Mucosa of rectum (tissue), 2 donors: ENCODE measurements around the gene PRIMPOL.

Experiments used
- H3K27ac ChIP-seq, 2 donors: one replicate each; pipeline ENCODE4 v1.7.0; 2013; ENCODE audit warnings: inconsistent platforms in 2 of 2, low read depth in 2 of 2, low read length in 2 of 2
- H3K27me3 ChIP-seq, 2 donors: one replicate each; pipeline ENCODE4 v1.7.0; 2013; ENCODE audit warnings: low read length in 2 of 2; ENCODE audit not compliant: control insufficient read depth in 2 of 2, insufficient read depth in 2 of 2
- H3K36me3 ChIP-seq, 2 donors: one replicate each; pipeline ENCODE4 v1.7.0; 2013; ENCODE audit warnings: low read length in 2 of 2; ENCODE audit not compliant: control insufficient read depth in 2 of 2, insufficient read depth in 2 of 2
- H3K4me1 ChIP-seq, 2 donors: one replicate each; pipeline ENCODE4 v1.7.0; 2013; ENCODE audit warnings: low read length in 2 of 2, mild to moderate bottlenecking in 1 of 2; ENCODE audit not compliant: control insufficient read depth in 2 of 2, insufficient read depth in 2 of 2
- H3K4me3 ChIP-seq, 2 donors: one replicate each; pipeline ENCODE4 v1.7.0; 2013; ENCODE audit warnings: low read length in 2 of 2
- H3K9ac ChIP-seq, 2 donors: one replicate each; pipeline ENCODE4 v1.7.0; 2013; ENCODE audit warnings: low read length in 2 of 2, low read depth in 1 of 2, mild to moderate bottlenecking in 1 of 2
- H3K9me3 ChIP-seq, 2 donors: one replicate each; pipeline ENCODE4 v1.7.0; 2013; ENCODE audit warnings: low read length in 2 of 2; ENCODE audit not compliant: control insufficient read depth in 2 of 2
- donor health status: healthy.
- donor health status: Normal muscosa, but diverticular disease.

PRIMPOL gene

DNA sequence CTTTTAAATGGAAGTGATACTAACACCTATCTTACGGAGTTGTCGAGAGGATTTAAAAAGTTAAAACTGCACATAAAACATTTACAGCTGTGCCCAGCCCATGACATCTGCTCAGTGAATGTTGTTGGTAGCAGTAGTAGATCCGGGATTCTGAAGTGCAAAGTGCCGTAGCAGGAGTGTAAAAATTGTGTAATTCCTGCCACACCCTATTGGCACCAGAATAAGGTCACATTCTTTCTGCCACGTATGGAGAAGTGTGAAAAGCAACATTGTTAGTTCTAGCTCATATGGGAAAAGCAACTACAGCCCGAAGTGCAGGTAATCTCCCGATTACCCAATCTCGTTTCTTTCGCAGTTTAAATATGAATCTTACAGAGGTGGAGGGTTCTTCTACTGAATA is 31.2 kb downstream of the PRIMPOL start:
- Histone ChIP-seq H3K9ac (peak overlapping the region; percentile 61 to 63), H3K27ac (peak overlapping the region; percentile 67 to 86), H3K27me3 (no peaks in the 10 kb centered on the region), H3K4me3 (peak overlapping the region; percentile 37 to 56), H3K9me3 (no peaks in the 10 kb centered on the region), H3K4me1 (peaks cover 0 to 10% of the 10 kb centered on the region in 2 donors), H3K36me3 (peaks cover 0 to 4% of the 10 kb centered on the region in 2 donors)

DNA sequence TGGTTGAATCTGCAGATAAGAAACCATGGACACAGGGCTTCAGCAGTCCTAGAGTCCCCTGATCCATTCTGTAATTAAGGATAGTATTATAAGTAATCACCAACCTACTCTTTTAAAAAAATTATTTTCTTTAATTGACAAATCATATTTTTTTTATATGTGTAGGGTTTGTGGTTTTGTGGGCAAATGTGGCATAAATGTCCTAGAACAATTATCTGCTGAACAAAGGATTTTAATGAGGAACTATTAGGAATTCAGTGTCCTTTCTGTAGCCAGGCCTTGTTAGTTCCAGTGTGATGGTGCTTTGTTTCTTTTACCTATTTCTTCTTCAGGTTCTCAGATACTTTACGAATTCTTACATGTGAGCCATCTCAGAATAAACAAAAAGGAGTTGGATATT is 32.4 kb downstream of the PRIMPOL start:
- Histone ChIP-seq H3K4me1 (peaks cover 0 to 10% of the 10 kb centered on the region in 2 donors), H3K4me3 (no peak overlapping the region), H3K27ac (no peak overlapping the region), H3K36me3 (peaks cover 0 to 4% of the 10 kb centered on the region in 2 donors), H3K9me3 (no peaks in the 10 kb centered on the region), H3K27me3 (no peaks in the 10 kb centered on the region), H3K9ac (no peak overlapping the region)

DNA sequence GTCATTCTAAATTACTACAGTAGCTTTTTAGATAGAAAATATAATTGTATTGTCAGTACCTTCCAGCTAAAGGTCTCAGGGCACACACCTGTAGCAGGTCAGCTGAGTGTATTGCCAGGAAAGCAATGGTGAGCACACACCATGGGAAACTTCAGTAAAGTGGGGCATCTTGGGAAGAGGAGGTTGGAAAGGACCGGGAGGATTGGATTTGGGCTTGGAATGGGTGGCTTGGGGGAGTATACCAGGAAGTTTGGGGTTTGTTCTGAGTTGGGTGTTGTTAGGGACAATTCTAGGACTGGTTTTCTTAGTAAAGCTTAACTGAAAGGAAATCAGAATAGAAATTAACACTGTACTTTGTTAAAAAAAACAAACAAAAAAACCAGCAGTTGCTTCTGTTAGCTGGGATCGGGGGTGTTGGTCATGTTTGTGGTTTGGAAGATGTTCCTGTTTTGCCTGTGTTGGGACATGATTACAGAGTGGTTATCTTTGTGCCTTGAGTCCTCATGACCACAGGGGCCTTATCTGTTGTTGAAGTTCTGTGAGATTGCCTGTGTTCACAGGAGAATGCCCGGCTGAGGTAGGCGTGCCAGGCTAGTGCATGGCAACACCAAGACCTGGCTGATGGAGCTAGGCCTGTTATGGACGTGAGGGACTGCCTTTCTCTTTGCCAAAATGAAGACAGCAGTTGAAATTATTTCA is 35.1 kb downstream of the PRIMPOL start:
- Histone ChIP-seq H3K27ac (peak overlapping the region in 1 of 2 donors; percentile 23), H3K36me3 (peaks cover 0 to 2% of the 10 kb centered on the region in 2 donors), H3K9ac (no peak overlapping the region), H3K27me3 (no peaks in the 10 kb centered on the region), H3K9me3 (no peaks in the 10 kb centered on the region), H3K4me1 (peaks cover 0 to 8% of the 10 kb centered on the region in 2 donors), H3K4me3 (no peak overlapping the region)

DNA sequence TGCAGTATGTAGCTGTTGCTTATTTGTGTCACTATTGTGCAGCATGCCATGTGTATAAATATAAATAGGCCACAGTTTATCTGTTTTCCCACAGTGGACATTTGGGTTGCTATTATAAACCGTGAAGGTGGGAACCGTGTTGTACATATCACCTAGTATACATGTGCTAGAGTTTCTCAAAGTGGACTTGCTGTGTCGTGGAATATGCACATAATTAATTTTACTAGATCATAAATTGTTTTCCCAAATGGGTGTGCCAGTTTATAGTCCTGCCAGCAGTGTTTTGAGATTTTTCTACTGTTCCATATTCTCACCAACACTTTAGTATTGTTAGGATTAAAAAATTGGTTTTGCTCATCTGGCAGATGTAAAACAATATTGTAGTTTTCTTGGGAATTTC is 38.5 kb downstream of the PRIMPOL start:
- Histone ChIP-seq H3K4me1 (no peaks in the 10 kb centered on the region), H3K36me3 (no peaks in the 10 kb centered on the region), H3K9me3 (no peaks in the 10 kb centered on the region), H3K27ac (no peak overlapping the region), H3K27me3 (no peaks in the 10 kb centered on the region), H3K9ac (no peak overlapping the region), H3K4me3 (no peak overlapping the region)

DNA sequence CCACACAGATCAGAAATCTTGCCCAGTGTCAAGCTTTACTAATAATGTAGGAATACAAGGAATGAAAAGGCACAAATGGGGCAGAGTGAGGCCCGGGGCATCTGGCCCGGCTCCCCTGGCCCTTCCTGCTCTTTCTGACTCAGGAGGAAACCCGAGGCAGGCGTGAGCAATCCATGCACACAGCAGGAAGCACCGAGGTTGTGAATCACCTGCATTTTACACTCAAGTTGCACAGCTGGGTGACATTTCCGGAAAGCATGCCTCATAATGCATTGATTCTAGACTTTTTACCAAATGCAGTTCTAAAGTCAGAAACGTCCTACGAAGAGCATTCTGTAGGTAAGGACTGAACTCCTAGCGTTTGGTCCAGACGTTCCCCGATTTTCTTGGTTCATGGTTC is 38.9 kb downstream of the PRIMPOL start:
- Histone ChIP-seq H3K9me3 (no peaks in the 10 kb centered on the region), H3K9ac (no peak overlapping the region), H3K36me3 (peaks cover 0 to 3% of the 10 kb centered on the region in 2 donors), H3K27me3 (no peaks in the 10 kb centered on the region), H3K27ac (no peak overlapping the region), H3K4me3 (no peak overlapping the region), H3K4me1 (no peaks in the 10 kb centered on the region)

DNA sequence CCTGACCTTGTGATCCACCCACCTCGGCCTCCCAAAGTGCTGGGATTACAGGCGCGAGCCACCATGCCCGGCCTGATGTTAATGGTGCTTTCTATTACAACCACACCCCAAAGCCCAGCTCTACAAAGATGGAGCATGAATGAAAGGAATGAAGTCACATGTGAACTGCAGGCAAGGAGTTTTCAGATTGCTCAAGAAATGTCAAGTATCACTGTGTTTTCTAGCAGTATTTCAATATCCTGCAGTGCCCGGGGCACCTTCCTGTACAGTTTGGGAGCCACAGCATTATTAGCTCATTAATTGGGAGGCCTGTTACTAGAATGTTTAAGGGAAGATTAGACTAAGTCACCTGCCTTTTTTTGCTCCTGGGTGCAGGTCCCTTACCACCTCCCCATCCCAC is 40.1 kb downstream of the PRIMPOL start:
- Histone ChIP-seq H3K4me1 (no peaks in the 10 kb centered on the region), H3K36me3 (peaks cover 6 to 10% of the 10 kb centered on the region in 2 donors), H3K4me3 (no peak overlapping the region), H3K9me3 (no peaks in the 10 kb centered on the region), H3K27ac (no peak overlapping the region), H3K9ac (no peak overlapping the region), H3K27me3 (no peaks in the 10 kb centered on the region)

DNA sequence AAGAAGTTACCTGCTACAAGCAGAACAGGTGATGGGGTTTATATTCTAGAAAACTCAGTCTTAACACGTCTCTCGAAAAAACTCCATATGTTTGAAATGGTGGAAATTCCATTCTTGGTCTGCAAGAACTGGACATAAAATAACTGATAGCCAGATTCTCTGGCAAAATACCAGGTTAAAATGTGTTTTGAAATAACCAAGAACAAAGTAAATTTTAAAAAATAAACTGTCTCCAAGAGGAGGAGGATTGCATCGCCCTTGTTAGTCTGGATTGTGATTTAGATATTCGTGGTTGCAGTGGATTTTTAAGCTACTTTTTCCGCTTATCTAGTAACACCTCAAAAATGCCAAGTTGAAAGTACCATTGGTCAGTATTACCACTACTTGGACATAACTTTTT is 43.5 kb downstream of the PRIMPOL start:
- Histone ChIP-seq H3K4me3 (no peak overlapping the region), H3K27me3 (no peaks in the 10 kb centered on the region), H3K36me3 (peaks cover 9 to 13% of the 10 kb centered on the region in 2 donors), H3K9ac (no peak overlapping the region), H3K9me3 (no peaks in the 10 kb centered on the region), H3K4me1 (no peaks in the 10 kb centered on the region), H3K27ac (no peak overlapping the region)

DNA sequence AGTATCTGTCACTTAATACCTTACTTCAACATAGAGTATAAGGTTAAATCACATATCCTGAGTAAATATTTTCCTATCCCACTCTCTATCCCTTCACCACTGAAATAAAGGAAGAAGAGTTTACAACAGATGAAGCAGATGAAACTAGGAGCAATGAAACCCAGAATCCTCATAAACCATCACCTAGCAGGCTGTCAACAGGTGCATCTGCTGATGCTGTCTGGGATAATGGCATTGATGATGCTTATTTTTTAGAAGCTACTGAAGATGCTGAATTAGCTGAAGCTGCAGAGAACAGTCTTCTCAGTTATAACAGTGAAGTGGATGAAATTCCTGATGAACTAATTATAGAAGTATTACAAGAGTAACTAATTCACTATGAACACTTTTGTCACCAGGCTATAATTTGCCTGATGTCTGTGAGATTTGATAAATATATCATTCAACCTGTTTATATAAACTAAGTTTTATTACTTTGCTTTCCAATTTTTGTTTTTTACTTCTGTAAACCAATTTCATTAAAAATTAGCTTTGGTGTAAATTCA is 44.9 kb downstream of the PRIMPOL start:
- no peaks in the 10 kb centered on the region for H3K27me3 ChIP-seq
- peaks cover 9 to 13% of the 10 kb centered on the region in 2 donors for H3K36me3 ChIP-seq
- no peak overlapping the region for H3K4me3 ChIP-seq
- no peak overlapping the region for H3K9ac ChIP-seq
- no peaks in the 10 kb centered on the region for H3K9me3 ChIP-seq
- H3K27ac ChIP-seq, result no peak overlapping the region
- no peaks in the 10 kb centered on the region for H3K4me1 ChIP-seq

DNA sequence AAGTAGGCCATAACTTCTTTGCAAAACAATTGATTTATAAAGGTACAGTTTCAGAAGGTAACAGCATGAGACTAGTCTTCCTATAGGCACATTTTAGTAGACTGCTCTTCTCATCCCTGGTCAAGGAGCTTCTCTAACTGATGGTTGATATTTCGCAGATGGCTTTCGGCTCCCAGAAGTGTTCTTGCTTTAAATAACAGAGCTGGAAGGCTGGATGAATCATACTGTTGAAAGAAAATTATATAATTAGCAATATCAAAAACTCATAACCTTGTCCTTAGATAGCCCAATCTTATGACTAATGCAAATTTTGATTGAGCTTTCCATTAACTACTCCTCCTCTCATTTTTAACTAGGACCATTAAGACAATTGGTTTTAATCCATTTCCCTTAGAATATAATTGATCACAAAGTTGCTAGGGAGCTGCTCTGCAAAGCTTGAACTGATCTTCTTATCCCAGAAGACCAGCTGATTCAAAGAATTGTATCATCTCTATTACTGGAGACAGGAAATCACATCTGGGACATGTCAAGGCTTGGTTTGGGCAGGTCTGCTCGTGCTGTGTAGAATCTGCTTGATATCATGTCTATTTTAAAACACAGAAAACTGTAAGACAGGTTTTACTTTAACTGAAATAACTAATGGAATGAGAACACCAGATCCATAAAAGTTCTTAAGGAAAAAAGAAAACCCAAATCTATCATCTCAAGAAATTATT is 45.8 kb downstream of the PRIMPOL start:
- H3K27ac ChIP-seq, result no peak overlapping the region
- no peak overlapping the region for H3K4me3 ChIP-seq
- H3K27me3 ChIP-seq, result no peaks in the 10 kb centered on the region
- H3K4me1 ChIP-seq, result no peaks in the 10 kb centered on the region
- H3K9me3 ChIP-seq, result no peaks in the 10 kb centered on the region
- no peak overlapping the region for H3K9ac ChIP-seq
- peaks cover 9 to 13% of the 10 kb centered on the region in 2 donors for H3K36me3 ChIP-seq

DNA sequence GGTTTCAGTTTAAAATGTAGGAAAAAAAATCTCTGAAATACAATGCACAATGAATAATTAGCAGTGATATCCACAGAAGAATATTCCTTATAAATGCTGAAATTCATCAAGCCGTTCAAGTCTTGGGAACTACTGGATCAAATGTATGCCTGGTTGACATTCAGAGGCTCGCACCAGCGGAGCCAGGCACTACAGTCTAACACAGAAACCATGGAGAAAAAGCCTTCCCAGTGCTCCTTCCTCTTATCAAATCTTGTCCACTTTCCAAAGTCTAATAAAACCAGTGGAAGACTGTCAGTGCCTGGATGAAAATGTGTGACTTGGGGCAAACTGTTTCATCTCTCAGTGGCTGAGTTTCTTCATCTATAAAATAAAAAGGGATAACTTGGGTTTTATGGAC is 48.4 kb downstream of the PRIMPOL start:
- Histone ChIP-seq H3K4me1 (no peaks in the 10 kb centered on the region), H3K27me3 (no peaks in the 10 kb centered on the region), H3K4me3 (no peak overlapping the region), H3K36me3 (peaks cover 11 to 13% of the 10 kb centered on the region in 2 donors), H3K9ac (no peak overlapping the region), H3K9me3 (no peaks in the 10 kb centered on the region), H3K27ac (no peak overlapping the region)
